SK-N-MC (cell line): ENCODE data around the gene RPF1.

Experiments
- EZH2 ChIP-seq: fragments of 200-600 bp; sonication (generic); IDR thresholded peaks from one replicate; pipeline ENCODE4 v1.6.1; 2017; ENCODE audit warnings: antibody characterized with exemption
- FOXP2 ChIP-seq: optimal IDR thresholded peaks from 2 replicates; pipeline ENCODE3; 2011; ENCODE audit warnings: mild to moderate bottlenecking, moderate library complexity; ENCODE audit not compliant: insufficient read depth; ENCODE audit errors: extremely low read length, control extremely low read depth
- POLR2AphosphoS5 ChIP-seq: IDR thresholded peaks from 2 replicates; pipeline ENCODE4 v1.6.1; 2012; ENCODE audit warnings: mild to moderate bottlenecking, low read depth, low read length, borderline replicate concordance

DNA sequence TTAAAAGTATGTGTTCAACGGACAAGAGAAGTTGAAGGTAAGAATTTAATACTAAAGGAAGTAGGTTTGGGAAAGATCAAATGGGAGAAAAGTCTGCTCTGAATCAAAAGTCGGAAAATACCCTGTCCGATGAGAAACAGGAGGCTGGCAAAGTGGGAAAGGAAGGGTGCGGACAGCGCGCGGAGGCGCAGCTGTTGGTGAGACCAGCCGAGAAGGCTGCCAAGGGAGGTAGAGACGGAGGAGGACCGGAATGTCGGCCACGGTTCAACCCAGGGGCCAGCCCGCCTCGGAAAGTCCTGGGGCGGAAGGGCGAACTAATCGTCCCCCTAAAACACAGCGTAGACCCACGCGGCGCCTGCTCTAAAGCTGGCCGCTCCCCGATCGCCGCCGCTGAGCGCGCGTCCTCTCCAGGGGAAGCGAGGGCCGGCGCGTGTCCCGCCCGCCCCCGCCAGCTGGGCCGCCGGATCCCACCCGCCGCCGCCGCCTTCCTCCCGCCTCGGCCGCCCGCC lies 26.5 kb downstream of the RPF1 start:
- TF ChIP-seq POLR2AphosphoS5 (no peak), EZH2 (no peak), FOXP2 (no peak)
